Right renal cortex interstitium (tissue), 3 donors: ENCODE data around the gene ATF6B. TPM values are rescaled to one million over a fixed set of nuclear protein-coding genes. Genes with fewer than 3 reads are reported as not detected.

ENCODE experiments used
- DNase-seq, 3 donors: peaks; one replicate each; pipeline ENCODE4 v3.0.0-alpha.2; 2013; ENCODE audit warnings: low read depth in 3 of 3, low spot score in 2 of 3
- polyA plus RNA-seq, 3 donors: library from polyadenylated mRNA; unstranded; fragments of 120-200 nt; gene quantifications; one replicate each; pipeline ENCODE4 v1.2.1, GENCODE V29; 2013; ENCODE audit not compliant: insufficient read length in 3 of 3

Gene ATF6B
- polyA plus RNA-seq, 3 donors, result 83.2 to 94.0 (median 84.1) TPM

- DNase-seq, result no peak
Measured at GRCh38 chr6:32133786-32134185, 5.7 kb upstream of the ATF6B start.

GRCh38 chr6:32132110-32132509 lies 4.1 kb upstream of the ATF6B start:
- no peak for DNase-seq

DNA sequence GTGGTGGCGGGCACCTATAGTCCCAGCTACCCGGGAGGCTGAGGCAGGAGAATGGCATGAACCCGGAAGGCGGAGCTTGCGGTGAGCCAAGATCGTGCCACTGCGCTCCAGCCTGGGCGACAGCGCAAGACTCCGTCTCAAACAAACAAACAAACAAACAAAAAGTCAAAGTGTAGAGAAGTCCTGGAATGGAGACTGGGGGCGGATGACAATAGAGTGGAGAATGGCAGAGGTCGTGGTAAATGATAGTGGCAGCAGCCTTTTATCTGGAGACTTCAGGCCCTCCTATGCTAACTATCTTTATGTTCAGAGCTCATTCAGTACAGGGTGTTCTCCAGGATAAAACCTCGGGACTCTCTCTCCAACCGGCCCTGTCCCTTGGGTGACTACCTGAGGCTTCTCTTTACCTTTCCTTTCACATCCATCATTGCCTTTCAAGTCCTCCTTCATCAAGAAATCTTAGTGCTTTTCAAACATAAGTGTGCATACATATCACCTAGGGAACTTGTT lies 3.4 kb upstream of the ATF6B start:
- DNase-seq, result no peak

DNA sequence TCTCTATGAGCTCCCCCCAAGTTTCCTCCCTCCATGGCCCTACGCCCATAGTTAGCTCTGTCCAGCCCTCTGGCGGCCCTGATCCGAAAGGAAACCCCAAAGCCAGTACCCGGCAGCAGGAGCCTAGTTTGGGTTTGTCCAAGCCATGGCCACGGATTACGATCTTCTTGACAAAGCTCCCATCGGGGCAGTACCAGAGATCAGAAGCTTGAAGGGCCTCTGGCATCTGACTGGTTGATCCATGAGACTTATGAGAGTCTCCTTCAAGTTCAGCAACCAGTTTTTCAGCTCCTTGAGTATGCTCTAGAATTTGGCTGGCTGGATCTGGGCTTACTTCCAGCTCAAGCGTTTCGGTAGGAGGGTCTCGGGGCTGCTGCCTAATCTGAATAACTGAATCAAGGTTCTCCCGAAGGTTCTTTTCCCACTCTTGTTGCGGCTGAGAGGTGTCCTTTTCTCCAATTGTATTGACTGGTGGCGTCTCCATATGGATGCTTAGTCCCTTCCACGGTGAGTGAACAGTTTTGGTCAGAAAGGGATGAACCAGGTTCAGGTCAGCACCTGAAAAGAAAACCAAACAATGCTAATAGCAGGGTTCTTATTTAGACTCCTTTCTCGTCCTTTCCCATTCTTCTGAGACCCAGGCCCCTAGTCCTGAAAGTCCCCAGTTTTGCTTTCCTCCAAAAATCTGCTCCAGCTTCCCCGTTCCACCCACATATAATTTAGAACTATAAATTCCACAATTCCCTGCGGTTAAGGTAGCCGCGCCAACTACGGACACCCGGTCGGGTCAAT lies 1.4 kb upstream of the ATF6B start:
- DNase-seq, result no peak

GRCh38 chr6:32128751-32129296 lies 778 bp upstream of the ATF6B start:
- DNase-seq, result no peak

DNA sequence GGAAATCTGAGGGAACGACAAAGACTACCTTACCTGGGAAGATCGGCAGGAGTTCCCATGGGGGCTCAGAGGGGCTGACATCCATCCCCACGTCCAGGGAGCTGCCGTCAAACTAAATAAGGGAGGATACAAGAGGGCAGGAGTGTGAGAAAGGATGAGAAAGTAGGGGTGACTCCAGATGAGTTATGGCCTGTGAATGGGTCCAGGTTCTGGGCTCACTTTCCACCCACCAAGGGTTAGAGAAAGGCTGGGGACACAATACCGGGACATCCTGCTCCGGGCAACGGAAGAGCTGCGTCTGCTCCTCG lies 683 bp downstream of the ATF6B start:
- no peak for DNase-seq

GRCh38 chr6:32126880-32127279 lies 1.2 kb downstream of the ATF6B start:
- no peak for DNase-seq

- DNase-seq, result no peak
Measured at GRCh38 chr6:32123681-32124080, 4.4 kb downstream of the ATF6B start.

GRCh38 chr6:32120573-32121059 lies 7.4 kb downstream of the ATF6B start:
- no peak for DNase-seq

DNA sequence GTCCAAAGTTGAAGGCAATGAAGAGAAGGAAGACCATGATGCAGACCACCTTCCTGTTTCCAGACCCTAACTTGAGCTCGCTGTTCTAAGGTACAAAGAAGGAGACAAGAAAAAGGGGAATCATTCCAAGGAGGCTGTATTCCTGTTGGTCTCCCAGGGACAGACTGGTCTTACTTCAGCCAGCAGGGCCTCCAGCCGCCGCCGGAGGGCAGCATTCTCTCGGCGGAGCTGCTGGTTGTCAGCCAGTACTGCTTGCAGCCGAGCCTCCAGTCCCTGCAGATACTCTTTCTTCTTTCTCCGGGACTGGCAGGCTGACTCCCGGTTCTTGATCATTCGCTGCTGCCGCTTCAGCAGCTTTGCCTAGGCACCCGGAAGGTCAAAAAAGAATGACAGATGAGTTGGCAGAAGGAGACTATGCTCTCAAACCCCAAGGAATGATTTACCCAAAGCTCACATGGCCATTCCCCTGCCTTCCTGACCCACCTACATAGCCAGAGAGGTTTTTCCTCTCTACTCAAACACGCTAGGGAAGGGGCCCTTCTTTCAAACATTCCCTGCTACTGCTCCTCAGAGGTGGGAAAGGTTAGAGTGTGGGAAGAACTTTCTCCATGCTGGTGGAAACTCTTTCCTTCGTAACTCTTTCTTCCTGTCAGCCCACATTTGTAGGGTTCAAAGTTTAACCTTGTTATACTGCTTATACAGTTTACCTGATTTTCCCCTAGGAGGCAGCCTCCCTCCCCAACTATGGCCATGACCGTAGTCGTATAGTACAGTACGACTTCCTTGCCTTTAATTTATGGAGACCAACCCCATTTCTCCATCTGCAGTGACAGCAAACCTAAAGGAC lies 9.0 kb downstream of the ATF6B start:
- peak in 1 of 3 donors; percentile 56 for DNase-seq

- DNase-seq, result no peak
Measured at GRCh38 chr6:32117461-32117860, 10.6 kb downstream of the ATF6B start.

- no peak for DNase-seq
Measured at GRCh38 chr6:32116674-32117073, 11.4 kb downstream of the ATF6B start.

DNA sequence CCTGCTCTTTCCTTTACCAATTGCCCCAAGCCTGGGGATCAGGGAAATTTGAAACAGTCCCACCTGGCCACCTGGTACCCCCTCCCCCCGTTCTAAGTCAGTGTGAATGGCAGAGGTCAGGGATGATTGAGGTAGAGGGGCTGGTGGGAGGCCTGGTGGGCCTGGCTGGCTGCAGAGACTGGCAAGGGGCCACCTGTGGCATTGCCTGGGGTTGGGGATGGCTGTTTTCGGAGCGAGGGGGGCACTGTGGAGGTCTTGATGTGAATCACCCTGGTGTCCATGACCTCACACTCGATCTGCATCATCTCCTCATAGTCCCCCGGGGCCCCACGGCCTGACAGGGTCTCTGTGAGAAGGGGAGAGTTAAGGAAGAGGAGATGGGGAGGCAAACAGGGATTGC lies 12.4 kb downstream of the ATF6B start:
- DNase-seq, result no peak

DNA sequence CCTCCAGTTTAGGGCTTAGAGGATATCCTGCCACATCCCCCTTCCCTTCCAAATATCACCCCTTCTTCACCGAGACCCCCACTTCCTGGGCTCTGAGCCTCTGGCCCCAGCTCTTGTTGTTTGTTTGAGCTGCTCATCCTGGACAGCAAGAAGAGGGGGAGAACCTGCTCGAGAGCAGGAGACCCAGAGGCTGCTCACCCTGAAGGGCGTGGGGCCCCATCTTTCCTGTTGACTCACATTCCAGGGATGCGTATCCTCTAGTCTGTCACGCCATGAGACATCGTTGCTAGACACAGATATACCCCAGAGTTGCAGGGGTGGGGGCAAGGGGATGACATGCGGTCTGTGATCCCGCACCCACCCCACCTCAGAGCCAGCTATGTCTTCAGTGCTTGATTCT lies 13.2 kb downstream of the ATF6B start:
- DNase-seq, result no peak

GRCh38 chr6:32113386-32114352 lies 14.4 kb downstream of the ATF6B start:
- no peak for DNase-seq

- no peak for DNase-seq
Measured at GRCh38 chr6:32112431-32112980, 15.5 kb downstream of the ATF6B start.

DNA sequence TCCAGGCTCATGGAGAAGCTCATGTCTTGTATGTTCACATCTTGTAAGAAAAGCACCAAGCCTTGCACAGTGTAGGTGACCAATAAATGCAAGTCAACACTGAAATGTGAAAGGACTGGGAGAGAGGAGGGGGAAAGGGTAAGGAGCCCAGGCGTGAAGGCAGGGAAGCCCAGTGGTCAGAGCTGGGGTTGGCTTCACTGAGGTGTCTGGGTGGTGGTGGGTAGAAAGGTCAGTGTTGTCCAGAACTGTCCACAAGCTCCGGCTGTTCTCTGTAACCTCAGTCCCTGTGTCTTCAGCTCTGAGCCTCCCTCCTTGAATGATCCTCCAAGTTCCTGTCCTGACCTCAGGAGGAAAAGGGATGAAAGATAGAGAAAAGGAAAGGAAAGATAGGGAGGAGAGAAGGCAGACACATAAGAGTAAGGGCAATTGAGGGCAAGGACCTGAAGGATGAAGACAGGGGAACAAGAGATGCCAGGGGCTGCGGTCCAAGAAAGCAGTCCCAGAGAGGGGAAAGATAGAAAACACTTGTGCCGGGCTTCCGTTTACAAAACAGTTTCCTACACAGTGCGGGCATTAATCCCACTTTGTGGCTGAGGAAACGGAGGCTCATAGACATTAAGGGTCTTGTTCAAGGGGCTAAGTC lies 16.5 kb downstream of the ATF6B start:
- no peak for DNase-seq

- DNase-seq, result no peak
Measured at GRCh38 chr6:32110632-32111031, 17.4 kb downstream of the ATF6B start.

DNA sequence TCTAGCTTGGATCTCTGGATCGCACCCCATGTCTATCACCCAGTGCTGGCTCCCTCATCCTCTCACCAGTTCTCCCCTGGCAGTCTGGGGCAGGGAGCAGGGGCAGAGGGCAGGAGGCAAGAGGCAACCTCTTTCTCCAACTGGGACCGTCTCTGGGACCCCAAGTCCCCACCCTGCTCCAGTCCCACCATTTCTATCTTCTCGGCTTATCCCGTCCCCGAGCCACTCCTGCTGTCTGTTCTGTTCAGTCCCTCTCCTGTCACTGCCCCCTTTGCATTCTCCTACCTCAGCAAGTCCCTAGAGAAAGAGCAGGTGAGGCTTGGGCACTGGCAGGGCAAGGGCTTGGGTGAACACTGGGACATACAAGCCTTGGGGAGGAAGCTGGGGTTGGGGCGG lies 18.3 kb downstream of the ATF6B start:
- DNase-seq, result no peak
